Occipital lobe (tissue), 2 donors: ENCODE results near the gene LRP8. TPM values are rescaled to one million over a fixed set of nuclear protein-coding genes. Genes with fewer than 3 reads are reported as not detected.
A peak's percentile ranks its signal among the peaks of the same experiment; 100 is the strongest.

Experiments used
- DNase-seq: peaks from one replicate; lab custom pipeline; 2025; lab: John Stamatoyannopoulos, UW
- total RNA-seq: library from RNA; depleted of rRNA; stranded (reverse); fragments of >200 nt; gene quantifications from one replicate; pipeline ENCODE4 v1.2.3, GENCODE V29; 2014

The LRP8 gene
- total RNA-seq, 1 donor from 2014 or later: 86.6 TPM

GRCh38 chr1:53340660-53341520, 13.0 kb upstream of the LRP8 start:
- no peak for DNase-seq

GRCh38 chr1:53339736-53340635, 12.1 kb upstream of the LRP8 start:
- no peak for DNase-seq

DNA sequence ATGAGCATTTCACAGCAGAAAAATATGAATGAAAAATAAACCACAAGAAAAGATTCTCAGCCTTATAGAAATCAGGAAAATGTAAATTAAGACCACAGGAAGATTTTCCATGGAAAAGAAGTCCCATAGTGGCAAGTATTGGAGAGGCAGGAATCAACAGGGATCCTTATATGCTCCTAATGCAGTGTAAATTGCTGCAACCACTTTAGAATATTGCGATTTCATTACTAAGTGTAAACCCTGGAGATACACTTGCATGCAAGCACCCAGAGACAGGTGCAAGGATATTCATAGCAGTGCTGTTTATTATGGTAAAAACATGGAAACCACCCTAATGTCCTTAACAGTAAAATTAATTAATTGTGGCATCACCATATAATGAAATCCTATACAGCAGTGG, 10.6 kb upstream of the LRP8 start:
- no peak for DNase-seq

DNA sequence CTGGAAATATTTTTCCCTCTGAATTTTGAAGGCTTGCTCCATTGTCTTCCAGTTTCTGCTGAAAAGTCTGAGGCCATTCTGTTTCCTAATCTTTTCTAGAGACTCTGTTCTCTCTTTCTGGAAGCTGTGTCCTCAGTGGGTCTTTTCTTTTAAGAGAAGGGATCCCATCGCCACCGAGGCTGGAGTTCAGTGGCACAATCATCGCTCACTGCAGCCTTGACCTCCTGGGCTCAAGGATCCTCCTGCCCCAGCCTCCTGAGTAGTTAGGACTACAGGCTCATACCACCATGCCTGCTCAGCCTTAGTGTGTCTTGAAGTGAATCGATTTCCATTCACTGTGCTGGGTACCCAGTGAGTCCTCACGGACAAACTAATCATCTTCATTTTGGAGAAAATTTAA, 9.6 kb upstream of the LRP8 start:
- DNase-seq: no peak

- DNase-seq: no peak
Measured at GRCh38 chr1:53336146-53336545, 8.3 kb upstream of the LRP8 start.

DNA sequence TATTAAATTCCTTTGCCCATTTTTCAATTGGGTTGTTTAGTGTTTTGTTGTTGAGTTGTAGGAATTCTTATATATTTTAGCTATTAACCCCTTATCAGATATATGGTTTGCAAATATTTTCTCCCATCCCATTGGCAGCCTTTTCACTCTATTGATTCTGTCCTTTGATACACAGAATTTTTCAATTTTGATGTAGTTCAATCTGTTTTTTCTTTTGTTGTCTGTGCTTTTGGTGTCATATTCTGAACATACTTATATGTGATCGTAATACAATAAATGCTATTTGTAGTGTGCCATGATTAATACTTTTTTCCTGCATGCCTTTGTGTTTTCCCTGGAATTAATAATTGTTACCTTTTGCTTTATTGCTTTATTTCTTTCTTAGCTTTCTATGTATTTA, 7.8 kb upstream of the LRP8 start:
- no peak for DNase-seq

DNA sequence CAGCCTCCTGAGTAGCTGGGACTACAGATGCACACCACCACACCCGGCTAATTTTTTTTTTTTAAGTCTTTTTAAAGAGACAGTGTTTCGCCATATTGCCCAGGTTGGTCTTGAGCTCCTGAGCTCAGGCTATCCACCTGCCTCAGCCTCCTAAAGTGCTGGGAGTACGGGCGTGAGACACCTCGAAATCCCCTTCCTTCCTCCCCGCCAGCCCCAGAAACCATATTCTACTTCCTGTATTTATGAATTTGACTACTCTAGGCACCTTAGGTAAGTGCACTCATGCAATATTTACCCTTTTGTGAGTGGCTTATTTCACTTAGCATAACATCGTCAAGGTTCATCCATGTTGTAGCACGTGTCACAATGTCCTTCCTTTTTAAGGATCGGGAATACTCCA, 6.9 kb upstream of the LRP8 start:
- DNase-seq: no peak

DNA sequence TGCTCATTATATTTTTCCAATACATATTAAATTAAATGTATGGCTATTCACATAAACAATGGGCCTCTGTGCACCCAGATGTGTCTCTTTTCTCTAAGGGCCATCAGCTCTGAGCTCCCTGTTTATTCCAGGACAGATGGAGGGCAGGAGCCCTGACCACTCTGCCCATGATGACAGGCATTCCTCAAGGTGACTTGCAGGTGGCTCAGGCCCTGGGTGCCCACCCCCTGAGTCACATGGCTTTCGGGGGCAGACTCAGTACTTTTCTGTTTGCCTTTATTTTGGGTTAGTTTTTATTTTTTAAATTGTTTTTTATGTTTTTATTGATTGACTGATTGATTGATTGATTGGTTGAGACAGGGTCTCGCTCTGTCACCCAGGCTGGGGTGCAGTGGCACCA, 6.4 kb upstream of the LRP8 start:
- no peak for DNase-seq

GRCh38 chr1:53332833-53333232, 5.0 kb upstream of the LRP8 start:
- no peak for DNase-seq

- DNase-seq: no peak
Measured at GRCh38 chr1:53332186-53332564, 4.3 kb upstream of the LRP8 start.

GRCh38 chr1:53331446-53332185, 3.7 kb upstream of the LRP8 start:
- no peak for DNase-seq

DNA sequence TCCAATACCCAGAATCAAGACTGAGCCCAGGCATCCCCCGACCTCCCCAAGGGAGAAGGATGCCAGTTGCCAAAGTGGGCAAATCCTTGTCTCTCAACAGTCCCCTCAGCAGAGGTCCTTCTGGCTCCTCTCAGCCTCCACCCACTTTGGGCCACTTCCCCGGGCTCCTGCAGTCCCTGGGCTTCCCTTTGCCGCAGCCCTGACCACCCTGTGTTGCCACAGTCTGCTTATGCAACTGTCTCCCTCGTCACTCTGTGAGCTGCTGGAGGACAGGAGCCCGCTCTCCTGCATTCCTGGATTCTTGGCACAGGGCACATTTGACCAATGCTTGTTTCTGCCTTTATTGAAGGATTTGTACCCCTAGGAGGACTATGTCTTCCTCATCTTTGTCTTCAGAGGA, 2.9 kb upstream of the LRP8 start:
- no peak for DNase-seq

- no peak for DNase-seq
Measured at GRCh38 chr1:53328541-53329499, 950 bp upstream of the LRP8 start.

- no peak for DNase-seq
Measured at GRCh38 chr1:53327182-53327913, 522 bp downstream of the LRP8 start.

DNA sequence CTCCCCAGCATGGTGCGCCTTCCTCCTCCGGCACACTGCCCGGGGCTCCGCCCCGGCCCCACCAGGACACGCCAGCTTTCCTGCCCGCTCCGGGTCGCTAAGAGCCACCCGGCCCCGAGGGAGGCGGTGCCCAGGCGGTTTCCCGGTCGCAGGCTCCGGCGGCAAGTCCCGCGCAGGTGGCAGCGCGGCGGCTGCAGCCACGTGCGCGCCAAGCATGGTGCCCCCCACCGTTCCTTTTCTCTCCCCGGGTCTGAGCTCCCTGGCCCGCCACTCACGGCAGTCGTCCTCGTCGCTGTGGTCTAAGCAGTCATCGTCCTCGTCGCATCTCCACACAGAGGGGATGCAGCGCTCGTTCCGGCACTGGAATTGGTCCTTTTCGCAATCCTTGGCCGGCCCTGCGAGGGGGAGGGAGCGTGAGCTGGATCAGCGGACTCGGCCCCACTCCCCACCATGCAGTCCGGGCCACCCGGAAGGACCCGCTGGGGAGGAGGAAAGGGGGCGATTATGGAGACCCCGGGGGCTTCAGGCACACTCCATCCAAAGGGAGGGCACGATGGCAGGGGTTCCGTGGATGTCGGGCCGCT, 1.2 kb downstream of the LRP8 start:
- DNase-seq: no peak

- DNase-seq: peak; percentile 53
Measured at GRCh38 chr1:53326088-53326597, 1.7 kb downstream of the LRP8 start.

GRCh38 chr1:53325326-53326087, 2.4 kb downstream of the LRP8 start:
- DNase-seq: no peak

GRCh38 chr1:53324728-53325297, 3.1 kb downstream of the LRP8 start:
- DNase-seq: no peak
